Spleen (tissue), 7 donors: Measurements from ENCODE around the gene IQCE.

Source experiments
- POLR2AphosphoS5 ChIP-seq, 3 donors: sonication (generic); formaldehyde crosslinking; IDR thresholded peaks; one replicate each; pipeline ENCODE4 v1.5.1; 2017; ENCODE audit warnings: antibody characterized with exemption in 3 of 3
- TF ChIP-seq, protein P1 (sequence below), 11 experiments: fragments of 200-600 bp in 7 of 11; fragments of 450-650 bp in 4 of 11; sonication (generic) in 4 of 11; IDR thresholded peaks in 8 of 11; conservative IDR thresholded peaks in 3 of 11; 1 replicate in 7 of 11; 2 replicates in 4 of 11; pipeline versions ENCODE4 v1.4.0 to v1.8.0; 2016 to 2021; ENCODE audit warnings: antibody characterized with exemption in 11 of 11, inconsistent platforms in 4 of 11, mild to moderate bottlenecking in 1 of 11
- donor health status: DM: no; HTN: no; CAD: no; lungs with moderate emphysema.
- donor health status: DM: no; HTN: no; CAD: no.
- donor health status: DM: no; HTN: no; CAD: no.

DNA sequence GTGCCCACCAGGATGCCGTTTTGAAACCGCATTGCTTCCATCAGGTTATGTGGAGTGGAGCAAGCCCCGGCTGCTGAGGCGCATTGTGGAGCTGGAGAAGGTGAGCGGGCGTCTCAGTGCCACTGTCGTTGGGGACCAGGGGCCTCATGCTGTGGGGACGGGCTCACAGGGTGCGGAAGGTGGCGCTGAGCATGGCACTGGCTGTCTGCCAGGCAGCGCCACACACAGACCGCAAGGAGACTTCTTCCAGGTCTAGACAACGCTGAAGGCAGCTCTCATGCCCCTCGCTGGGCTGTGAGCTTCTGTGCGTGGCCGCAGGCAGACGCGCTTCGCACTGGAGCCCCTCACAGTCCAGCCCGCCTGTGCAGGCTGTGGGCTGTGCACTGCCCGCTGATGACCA, 29.0 kb downstream of the IQCE start:
- TF ChIP-seq, protein P1, sequence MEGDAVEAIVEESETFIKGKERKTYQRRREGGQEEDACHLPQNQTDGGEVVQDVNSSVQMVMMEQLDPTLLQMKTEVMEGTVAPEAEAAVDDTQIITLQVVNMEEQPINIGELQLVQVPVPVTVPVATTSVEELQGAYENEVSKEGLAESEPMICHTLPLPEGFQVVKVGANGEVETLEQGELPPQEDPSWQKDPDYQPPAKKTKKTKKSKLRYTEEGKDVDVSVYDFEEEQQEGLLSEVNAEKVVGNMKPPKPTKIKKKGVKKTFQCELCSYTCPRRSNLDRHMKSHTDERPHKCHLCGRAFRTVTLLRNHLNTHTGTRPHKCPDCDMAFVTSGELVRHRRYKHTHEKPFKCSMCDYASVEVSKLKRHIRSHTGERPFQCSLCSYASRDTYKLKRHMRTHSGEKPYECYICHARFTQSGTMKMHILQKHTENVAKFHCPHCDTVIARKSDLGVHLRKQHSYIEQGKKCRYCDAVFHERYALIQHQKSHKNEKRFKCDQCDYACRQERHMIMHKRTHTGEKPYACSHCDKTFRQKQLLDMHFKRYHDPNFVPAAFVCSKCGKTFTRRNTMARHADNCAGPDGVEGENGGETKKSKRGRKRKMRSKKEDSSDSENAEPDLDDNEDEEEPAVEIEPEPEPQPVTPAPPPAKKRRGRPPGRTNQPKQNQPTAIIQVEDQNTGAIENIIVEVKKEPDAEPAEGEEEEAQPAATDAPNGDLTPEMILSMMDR (IDR thresholded peaks at IDR 0.05 in 8 of 11, conservative IDR thresholded peaks at IDR 0.05 in 3 of 11): no peak
- TF ChIP-seq POLR2AphosphoS5 (IDR thresholded peaks at IDR 0.05): no peak
